NCI-H774 (cell line): ENCODE measurements around the gene ARNT2.

Experiments used
- DNase-seq: peaks from one replicate; lab custom pipeline; 2025; lab: John Stamatoyannopoulos, UW

The ARNT2 gene

DNA sequence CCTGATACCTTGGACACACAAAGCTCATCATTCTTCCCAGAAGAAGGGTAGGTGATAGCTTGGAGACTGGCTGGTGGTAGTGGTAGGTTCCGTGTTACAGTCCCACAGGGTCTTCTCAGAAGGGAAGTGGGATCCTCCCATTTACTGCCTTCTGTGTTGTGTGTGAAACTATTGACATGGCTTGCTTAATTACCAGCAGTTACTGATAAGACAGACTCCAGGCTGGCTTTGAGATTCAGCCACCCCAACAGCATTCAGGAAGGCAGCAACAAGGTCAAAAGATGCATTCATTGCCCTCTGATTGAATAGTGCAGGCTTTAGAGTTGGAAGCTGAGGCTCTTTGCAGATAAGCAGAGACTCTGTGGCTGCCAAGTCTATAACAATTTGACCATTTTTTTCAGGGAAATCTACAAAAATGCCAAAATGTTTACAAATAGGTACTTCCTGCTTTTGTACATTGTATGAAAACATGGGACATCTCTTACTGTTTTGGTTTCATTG is 7.7 kb downstream of the ARNT2 start:
- no peak for DNase-seq

DNA sequence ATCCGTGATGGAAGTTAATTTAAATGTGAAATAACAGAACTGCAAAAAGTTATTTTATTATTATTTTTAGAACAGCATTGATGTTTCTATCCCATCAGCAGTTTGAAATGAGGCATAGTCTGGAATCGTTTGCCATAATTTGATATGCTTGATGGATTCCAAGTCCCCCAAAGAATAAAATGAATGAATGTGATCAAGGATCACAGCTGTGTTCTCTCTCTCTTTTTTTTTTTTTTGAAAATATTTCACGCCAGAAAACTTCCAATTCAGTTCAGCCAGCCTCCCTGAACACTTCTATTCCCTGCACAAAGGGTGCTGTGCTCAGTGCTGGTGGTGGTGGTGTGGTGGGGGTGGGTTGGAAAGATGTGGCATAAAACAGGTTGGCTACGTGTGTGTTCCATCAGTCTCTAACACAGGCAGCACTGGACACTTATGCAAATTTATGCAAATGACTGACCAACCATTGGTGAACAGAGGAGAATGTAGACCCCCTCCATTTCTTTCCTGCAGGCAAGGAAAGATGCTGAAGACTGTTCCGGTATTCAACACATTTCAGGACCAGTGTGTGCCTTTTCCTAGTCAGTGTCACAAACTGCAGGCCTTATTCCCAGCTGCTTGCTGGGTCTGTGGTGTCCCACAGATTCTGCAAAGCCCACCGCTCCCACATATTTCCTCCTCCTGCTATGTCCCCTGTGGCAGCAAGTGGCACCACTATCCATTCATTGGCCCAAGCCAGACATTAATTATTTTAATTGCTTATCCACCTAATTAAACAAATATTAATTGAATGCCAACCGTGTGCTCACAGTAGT is 10.6 kb downstream of the ARNT2 start:
- no peak for DNase-seq

DNA sequence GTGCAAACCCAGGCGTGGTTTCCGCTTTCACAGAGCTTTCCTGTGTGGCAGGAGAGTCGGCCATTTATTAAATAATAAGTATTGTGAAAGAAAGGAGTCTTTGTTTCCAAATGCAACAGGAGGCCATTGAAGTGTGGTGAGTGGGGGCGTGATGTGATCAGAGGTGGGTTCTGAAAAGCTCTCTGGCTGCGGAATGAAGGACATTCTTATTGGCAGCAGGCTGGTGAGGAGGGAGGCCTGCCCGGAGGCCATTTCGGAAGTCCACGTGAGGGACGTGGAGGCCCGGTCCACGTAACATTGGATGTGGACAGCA is 11.1 kb downstream of the ARNT2 start:
- DNase-seq, result no peak

DNA sequence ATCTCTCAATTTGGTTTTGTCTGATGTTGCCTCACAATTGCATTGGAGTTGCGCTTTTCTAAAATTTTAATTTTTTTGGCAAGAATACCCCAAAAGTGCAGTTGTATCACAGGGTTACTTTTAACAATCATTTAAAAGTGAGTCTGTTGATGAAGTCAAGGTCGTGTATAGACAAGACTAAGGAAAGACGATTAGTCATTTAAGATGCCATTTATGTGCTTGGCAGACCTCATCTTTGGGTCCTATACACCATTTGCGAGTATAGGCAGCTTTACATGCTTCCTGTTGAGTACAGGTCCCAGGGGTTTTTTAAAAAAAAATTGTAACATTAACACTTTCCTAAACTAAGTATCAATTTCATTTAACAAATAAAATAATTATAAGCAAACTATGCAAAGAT is 12.5 kb downstream of the ARNT2 start:
- DNase-seq, result no peak

DNA sequence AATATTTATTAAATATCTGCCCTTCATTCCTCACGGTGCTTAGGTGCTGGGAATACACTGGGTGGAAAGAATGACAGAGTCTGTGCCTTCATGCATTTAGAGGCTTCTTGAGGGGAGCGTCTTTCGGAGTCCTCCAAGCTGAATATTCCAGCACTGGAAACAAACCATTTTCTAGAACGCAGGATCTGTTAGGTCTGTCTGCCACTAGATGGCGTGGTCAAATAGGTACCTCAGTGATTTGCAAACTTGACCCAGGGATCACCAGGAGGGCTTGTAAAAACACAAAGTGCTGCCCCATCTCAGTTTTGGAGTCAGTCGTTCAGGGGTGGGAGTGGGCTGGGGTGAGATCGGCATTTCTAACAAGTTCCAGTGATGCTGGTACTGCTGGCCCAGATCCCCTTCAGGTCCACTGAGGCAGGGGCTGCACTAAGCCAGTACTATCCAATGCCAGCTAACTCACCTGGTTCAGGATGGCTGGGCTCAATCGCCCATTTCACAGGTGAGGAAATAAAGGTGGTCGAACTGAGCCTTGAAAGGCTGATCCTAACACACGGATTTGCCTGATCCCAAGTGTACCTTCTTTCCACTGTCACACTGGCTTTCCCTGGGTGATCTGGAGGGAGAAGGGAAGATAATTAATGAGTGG is 14.8 kb downstream of the ARNT2 start:
- no peak for DNase-seq

DNA sequence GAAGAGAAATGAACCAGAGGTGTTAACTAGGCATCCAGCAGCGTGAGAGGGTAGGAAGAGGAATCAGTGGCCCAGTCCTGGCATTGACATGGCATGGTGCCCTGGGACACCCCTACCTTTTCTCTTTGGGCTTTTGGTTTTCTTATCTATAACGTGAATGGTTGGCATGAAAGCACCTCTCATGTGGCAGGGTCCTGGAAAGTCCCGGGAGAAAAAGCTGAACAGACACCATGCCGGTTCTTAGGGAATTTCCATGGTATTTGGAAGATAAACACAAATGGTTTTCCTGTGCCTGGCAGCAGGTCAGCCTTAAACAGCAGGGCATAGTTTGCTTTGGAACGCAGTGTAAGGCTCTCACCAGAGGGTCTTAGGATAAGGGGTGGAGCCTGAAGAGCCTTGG is 15.4 kb downstream of the ARNT2 start:
- DNase-seq, result no peak

DNA sequence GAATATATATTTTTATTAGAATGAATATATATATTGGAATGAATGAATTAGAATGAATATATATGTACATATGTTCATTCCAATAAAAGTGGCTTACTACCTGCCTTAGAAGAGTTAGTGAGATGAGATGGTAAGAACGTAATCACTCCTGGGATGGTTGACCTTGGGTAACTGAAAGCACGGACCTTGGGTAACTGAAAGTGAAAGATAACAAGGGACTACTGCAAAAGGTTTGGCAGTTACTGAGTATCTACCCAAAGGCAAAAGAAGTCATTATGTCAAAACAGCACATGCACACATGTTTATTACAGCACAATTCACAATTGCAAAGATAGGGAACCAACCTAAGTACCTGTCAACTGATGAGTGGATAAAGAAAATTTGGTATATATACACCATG is 16.5 kb downstream of the ARNT2 start:
- no peak for DNase-seq

DNA sequence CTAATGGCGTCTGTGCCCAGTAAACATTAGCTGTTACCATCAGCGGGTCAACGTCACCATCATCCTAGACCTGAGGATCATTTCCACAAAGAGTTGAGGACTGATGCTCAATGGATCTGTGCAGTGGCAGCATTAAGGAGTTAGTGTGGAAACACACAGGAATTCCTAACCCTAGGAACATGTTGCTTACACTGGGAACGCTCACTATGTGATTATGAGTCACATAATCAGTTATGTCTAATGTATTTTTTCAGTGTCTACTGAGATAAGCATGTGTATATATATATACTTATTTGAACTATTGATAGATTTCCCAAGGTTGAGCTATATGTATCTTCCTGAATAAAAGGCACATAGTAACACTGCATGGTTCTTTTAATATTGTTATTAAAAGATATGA is 19.0 kb downstream of the ARNT2 start:
- DNase-seq, result no peak

DNA sequence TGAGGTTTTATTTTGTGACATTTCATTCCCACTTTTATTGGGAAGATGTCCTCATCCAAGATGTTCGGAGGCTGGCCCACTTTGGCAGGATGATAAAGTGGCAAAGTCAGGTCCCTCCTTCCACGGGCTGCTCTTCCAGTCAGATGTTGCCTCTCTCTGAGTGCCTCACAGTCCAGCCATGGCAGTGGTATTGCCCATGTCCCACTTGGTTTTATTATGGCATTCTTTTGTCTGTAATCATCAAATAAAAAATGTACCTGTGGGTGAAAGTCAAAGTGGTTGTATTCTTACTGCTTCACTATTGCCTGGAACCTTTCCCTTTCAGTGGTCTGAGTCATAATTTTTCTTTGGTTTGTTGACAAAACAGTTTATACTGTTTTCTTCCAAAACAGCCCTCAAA is 20.2 kb downstream of the ARNT2 start:
- DNase-seq, result no peak

DNA sequence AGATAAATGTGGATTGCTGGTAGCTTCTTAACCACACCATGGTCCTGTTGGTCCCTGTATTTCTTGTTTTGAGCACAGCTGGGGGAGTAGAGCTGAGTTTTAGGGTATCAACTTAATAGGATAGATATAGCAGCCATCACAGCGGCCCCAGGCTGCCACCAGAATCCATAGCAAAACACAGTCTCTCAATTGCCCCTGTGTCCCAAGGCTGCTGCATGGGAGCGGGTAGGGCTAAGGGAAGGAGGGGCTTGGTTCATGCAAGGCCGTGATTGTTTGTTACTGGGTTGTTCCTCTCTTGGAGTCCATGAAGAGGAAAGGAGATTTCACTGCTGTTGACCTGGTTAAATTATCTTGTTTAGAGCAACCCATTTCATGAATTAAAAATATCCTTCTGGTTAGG is 22.1 kb downstream of the ARNT2 start:
- DNase-seq, result no peak

DNA sequence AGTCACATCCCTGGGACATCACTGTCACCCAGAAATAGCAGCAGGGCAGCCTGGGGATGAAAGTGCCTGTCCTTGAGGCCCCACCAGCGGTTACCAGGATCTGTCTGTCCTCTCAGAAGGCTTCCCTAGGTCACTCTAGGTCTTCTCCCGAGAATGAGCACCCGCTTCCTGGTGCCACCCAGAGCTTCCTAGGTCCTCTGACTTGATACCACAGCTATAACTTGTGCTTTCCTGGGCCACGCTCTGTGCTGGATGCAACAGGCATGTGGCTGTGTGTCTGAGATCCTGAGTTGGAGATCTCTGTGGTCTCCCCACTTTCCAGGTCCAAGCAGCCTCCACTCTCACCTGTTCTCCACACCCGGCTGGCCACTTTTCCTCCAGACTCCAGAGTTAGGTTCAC is 25.8 kb downstream of the ARNT2 start:
- no peak for DNase-seq

DNA sequence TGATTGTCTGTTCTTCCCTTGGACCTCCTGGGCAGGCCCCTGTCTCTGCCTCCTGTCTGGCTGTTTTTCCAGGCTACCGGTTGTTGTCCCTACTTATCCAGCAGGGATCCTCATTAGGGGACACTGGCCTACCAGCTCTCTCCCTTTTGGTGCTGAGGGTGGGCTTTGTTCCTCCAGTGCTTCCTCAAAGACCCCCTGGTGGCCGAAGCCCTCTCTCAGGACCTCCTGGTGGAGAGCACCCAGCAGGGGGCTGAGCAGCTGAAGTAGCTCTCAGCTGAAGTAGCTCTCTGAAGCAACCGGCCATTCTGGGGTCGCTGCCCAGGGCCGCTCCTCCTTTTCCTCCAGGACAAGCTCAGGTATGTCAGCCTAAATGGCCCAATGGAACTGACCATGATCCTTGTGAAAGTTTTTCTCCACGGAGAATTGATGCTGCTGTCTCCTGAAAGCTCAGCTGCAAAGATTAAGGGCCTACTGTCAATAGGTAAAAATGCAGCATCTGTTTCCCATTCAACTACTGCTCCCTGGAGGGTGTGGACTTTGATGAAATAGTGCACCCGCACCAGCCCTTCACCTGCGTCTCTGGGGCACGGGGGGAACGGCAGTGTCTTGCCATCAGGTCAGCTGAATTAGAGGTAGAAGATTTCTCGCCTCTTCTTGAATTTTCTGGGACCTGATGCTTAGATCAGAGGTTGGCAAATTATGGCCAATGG is 27.6 kb downstream of the ARNT2 start:
- no peak for DNase-seq

DNA sequence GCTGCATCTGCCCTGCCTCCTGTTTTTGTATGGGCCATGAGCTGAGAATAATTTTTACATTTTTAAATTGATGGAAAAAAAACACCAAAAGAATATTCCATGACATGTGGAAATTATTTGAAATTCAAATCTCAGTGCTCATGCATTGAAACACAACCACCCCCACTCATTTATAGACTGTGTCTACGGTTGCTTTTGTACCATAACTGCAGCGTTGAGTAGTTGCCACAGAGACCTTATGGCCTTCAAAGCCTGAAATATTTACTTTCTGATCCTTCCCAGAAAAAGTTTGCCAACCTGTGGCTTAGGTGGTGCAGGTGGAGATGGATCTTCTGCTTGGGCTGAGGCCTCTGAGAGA is 28.1 kb downstream of the ARNT2 start:
- DNase-seq, result no peak

DNA sequence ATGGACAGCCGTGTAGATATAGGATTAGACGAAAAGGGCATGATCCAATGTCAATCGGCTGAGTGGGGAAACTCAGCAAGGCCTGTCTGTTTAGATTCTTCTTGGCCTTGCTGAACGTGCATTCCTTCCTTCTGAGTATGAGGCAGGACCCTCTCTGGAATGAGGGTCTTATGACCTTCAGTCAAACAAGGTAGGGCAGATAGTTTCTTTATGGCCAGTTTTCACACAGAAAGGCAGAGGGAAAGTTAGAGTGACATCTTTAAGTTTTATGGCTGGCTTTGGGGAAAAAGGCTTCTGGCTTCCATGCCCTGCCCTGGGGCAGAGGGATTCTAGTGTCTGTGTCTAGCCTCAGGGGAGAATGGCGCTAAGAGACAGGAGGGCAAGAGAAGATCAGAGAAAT is 29.7 kb downstream of the ARNT2 start:
- DNase-seq, result no peak

DNA sequence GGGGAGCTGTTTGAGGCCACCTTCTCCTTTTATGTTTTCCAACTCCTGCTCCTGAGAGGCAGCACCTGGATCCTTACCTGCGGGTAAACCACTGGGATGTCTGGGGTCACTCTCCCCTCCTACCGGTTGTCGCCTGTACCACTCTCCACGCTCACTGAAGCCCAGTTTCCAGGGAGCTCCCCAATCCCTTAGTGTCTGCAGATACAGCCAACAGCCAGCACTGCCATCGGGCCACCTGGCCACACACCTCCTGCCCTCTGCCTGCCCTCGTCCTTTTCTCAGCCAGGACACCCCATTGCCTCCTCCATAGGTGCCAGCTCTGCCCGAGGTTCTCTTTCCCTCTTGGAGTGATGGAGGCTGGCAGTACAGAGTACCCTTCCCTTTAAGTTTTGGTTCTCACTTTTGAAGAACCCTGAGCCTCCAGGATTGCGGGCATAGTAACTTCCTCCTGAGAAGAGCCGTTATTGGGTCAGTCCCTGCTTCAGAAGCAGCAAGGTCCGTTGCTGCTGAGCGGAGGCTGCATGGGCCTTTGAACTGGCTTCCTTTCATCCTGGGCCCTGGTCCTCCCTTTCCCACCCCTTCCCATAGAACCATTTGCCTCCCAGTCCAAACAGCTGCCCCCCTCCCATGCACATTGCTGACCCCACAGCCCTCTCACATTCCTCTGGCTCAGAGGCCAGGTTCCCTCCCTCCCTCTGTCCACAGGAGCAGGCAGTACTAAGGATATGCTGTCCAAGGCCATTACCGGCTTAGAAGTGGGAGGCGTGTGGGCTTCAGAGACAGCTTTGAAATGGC is 30.9 kb downstream of the ARNT2 start:
- no peak for DNase-seq

DNA sequence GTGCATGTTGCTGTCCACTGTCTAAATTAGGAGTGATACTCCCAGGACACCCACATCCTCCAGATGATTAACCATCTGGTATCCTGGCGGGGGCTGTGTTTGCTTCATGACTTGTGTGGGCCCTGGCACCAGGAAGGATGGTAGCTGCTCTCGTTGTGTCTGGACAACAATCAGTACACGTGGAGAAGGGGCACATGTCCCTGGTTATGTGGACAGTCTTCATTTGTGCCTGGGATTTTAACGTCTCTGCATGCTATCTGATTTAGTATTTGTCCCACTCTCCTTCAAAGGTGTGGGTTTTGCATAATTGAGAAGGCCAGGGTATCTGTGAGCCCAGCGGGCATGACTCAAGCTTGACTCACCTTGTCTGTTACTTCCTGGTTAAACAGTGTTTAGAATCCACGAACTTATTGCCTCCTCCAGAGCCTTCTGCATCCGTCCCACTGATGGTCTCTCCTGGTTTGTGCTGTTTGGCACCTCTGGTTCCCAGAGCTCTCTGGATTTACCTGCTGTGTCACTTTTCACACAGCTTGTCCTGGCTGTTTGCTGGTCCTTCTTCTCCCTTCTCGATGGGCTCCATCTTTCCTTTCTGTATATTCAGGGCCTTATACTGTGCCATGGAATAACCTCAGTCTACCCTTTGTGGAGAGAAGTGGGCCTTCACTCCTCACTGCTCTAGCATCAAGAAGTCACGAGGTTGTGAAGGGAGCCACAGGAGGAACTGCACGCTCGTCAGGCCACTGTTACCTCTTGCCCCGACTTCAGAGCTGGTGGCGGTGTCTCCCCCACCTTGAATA is 32.5 kb downstream of the ARNT2 start:
- DNase-seq, result no peak

DNA sequence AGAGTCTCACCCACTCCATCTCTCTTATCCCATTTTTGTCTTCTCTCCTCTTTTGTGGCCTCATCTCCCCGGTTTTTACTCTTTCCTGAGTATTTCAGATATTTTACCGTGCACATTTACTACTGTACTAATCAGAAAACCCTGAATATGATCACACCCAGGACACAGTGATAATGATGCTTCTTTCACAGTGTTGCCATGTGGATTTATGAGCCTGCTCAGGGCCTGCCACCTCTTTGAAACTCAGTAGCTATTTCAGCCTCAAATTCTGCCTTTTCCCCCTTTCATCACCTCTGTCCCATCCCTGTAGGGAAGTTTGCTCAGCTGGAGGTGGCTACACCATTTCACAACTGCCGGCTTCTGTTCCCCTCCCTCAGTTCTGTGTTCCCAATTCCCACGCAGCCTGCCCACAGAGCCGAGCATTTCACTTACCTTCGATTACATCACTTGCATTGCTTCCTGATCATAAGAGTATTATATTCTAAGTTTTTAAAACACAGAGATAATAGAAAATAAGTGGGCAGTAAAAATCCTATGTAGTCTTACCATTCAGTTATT is 33.2 kb downstream of the ARNT2 start:
- no peak for DNase-seq

DNA sequence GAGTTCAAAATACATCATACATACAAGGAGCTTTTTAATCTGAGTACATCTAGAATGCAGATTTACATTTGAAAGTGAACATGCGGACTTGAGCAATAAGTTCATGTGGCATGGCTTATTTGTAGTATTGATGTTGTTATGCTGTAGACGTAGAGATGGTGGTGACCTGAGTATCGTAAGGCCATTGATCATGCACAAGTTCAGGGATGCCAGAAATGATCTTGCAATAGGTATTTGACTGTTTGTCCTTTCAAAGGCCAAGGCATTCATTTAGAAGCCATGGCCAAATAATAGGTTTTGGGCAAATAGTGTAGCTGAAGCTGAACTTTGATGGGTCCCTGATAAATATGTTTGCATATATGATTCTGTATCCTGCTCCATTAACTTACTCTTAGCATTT is 35.0 kb downstream of the ARNT2 start:
- DNase-seq, result no peak

DNA sequence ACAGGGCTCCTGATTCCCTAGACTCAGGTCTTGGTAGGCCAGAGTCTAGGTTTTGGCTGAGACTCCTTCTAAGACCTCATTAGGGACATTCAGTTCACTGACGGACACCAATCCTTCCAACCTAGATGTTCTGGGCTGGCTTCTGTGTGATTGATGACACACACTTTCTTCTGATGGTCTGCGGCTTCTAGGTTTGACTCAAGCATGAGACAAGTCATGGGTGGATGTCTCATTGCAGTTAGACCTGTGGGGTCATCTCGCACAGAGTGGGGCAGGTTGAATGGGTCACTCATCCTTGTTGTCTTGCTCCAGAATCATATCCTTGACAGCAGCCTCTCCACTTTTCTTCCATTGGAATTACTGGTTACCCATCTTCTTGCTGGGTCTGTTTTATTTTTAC is 35.8 kb downstream of the ARNT2 start:
- no peak for DNase-seq

DNA sequence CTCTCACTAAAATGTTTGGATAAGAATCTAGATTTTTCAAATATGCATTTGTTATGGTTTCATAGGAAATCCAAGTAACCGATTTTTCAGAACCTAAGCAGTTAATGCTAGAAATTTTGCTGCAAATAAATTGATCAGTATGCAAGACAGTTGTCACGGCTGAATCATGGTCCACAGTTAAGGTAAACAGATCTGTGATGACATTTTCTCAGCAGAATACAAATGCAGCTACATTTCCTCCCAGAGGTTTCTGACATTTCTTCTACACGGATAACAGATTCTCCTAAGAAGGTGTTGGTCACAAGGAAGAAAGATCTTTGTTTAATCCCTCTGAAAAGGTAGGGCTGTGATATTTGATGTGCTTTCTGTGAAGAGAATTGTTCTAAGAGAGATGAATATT is 36.9 kb downstream of the ARNT2 start:
- no peak for DNase-seq

DNA sequence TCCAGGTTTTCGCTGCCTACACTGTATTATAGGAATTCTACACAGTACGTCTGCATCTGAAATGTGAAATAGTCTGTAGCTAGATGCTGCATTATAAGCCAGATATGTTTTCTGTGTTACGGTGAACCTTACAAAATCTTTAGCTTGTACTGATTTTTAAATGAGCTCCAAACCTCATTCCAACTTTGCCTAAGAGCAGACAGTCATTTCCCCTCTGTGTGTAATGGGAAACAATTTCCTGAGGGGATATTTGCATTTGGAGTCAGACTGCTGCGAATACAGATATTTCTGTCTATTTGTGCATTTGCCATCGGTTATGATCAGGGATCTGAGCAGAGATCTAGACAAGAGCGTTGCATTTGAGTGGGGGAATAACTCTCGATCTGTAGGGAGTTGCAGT is 37.5 kb downstream of the ARNT2 start:
- no peak for DNase-seq
